PC-9 (cell line): ENCODE results near the gene ST6GALNAC3. TPM values are rescaled to one million over a fixed set of nuclear protein-coding genes. Genes with fewer than 3 reads are reported as not detected.

Source experiments
- BruUV-seq: library from RNA; stranded (reverse); fragments of 400-500 nt; replicated peaks from 2 replicates; lab custom pipeline; 2021; lab: Mats Ljungman, UMichigan
- CTCF ChIA-PET: fragments of 300-600 bp; sonication (Branson Sonifier 250); formaldehyde crosslinking; loops from one replicate; lab custom pipeline; 2022; ENCODE audit warnings: antibody characterized with exemption; lab: Charles Lee
- POLR2A ChIA-PET: fragments of 300-600 bp; sonication (Branson Sonifier 250); formaldehyde crosslinking; loops from one replicate; lab custom pipeline; 2022; ENCODE audit warnings: antibody characterized with exemption; ENCODE audit not compliant: unreplicated experiment; lab: Charles Lee
- DNase-seq, 2 experiments: peaks; one replicate each; pipeline versions ENCODE4 v3.0.0 to v3.0.0-alpha.2; 2015 to 2022; ENCODE audit warnings: mixed read lengths in 1 of 2
- H2AFZ ChIP-seq: fragments of 200-600 bp; sonication (generic); 2 replicates; pipeline ENCODE4 v1.8.1; 2017; ENCODE audit warnings: antibody characterized with exemption
- H3F3A ChIP-seq: fragments of 200-600 bp; sonication (generic); 2 replicates; pipeline ENCODE4 v1.8.1; 2017; ENCODE audit warnings: antibody characterized with exemption, mild to moderate bottlenecking, low read depth; ENCODE audit not compliant: insufficient read depth
- H3K27ac ChIP-seq: fragments of 200-600 bp; sonication (generic); 2 replicates; pipeline ENCODE4 v1.6.1; 2016; ENCODE audit warnings: mixed run types
- H3K27me3 ChIP-seq: fragments of 200-600 bp; sonication (generic); 2 replicates; pipeline ENCODE4 v1.6.1; 2016; ENCODE audit warnings: low read depth, mixed run types; ENCODE audit not compliant: insufficient read depth
- H3K36me3 ChIP-seq: fragments of 200-600 bp; sonication (generic); 2 replicates; pipeline ENCODE4 v1.6.1; 2016; ENCODE audit warnings: low read depth, mixed run types
- H3K4me1 ChIP-seq: fragments of 200-600 bp; sonication (generic); replicated peaks from 2 replicates; pipeline ENCODE4 v1.6.1; 2016; ENCODE audit warnings: mixed run types; ENCODE audit not compliant: insufficient read depth
- H3K4me2 ChIP-seq: fragments of 200-600 bp; sonication (generic); 2 replicates; pipeline ENCODE4 v1.6.1; 2017; ENCODE audit warnings: mixed run types
- H3K4me3 ChIP-seq: fragments of 200-600 bp; sonication (generic); 2 replicates; pipeline ENCODE4 v1.6.1; 2016; ENCODE audit warnings: mixed run types
- H3K79me2 ChIP-seq: fragments of 200-600 bp; sonication (generic); 2 replicates; pipeline ENCODE4 v1.6.1; 2017; ENCODE audit warnings: low read depth, mixed run types
- H3K9me2 ChIP-seq: fragments of 200-600 bp; sonication (generic); 2 replicates; pipeline ENCODE4 v1.8.1; 2017; ENCODE audit warnings: mild to moderate bottlenecking; ENCODE audit not compliant: insufficient read depth
- H3K9me3 ChIP-seq: fragments of 200-600 bp; sonication (generic); 2 replicates; pipeline ENCODE4 v1.8.1; 2016; ENCODE audit warnings: low read depth; ENCODE audit not compliant: insufficient read depth
- H4K20me1 ChIP-seq: fragments of 200-600 bp; sonication (generic); 2 replicates; pipeline ENCODE4 v1.8.1; 2017; ENCODE audit not compliant: insufficient read depth
- EZH2 ChIP-seq: fragments of 200-600 bp; sonication (generic); IDR thresholded peaks from 2 replicates; pipeline ENCODE4 v1.8.0; 2017; ENCODE audit warnings: antibody characterized with exemption, low read depth
- intact Hi-C: fragments of 100-400 bp; cut with micrococcal nuclease; formaldehyde crosslinking; loops from one replicate; pipeline ENCODE4 v1.10.0; 2022; ENCODE audit not compliant: unreplicated experiment
- total RNA-seq: library from RNA; stranded (reverse); gene quantifications from 2 replicates; pipeline ENCODE4 v1.2.3, GENCODE V29; 2021
- TF ChIP-seq, protein P1 (sequence below): fragments of 200-600 bp; sonication (generic); conservative IDR thresholded peaks from 2 replicates; pipeline ENCODE4 v1.6.1; 2017; ENCODE audit warnings: mixed run types, antibody characterized with exemption, mild to moderate bottlenecking, moderate library complexity

The ST6GALNAC3 gene
- total RNA-seq, 1 experiment from 2014 or later, result 0.04 TPM

DNA sequence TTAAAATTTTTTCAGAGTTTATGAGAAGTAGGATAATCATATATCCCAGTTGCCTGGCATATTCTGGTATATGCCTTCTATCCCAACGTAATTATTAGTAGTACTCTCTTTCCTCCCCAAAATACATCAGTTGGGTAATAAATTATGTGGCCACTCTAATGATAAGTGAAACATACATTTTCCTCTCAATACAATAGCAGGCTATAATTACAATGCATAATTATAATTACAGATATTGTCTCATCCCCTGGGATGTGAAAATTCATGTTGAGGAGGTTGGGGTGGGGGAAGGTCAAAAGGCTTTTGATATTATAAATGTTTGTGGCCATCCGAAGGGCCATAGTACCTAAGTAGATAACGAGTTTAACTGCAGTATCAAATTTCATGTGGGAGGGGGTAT is 277.1 kb downstream of the ST6GALNAC3 start:
- ChIA-PET CTCF (no interaction called here), POLR2A (no interaction called here)

DNA sequence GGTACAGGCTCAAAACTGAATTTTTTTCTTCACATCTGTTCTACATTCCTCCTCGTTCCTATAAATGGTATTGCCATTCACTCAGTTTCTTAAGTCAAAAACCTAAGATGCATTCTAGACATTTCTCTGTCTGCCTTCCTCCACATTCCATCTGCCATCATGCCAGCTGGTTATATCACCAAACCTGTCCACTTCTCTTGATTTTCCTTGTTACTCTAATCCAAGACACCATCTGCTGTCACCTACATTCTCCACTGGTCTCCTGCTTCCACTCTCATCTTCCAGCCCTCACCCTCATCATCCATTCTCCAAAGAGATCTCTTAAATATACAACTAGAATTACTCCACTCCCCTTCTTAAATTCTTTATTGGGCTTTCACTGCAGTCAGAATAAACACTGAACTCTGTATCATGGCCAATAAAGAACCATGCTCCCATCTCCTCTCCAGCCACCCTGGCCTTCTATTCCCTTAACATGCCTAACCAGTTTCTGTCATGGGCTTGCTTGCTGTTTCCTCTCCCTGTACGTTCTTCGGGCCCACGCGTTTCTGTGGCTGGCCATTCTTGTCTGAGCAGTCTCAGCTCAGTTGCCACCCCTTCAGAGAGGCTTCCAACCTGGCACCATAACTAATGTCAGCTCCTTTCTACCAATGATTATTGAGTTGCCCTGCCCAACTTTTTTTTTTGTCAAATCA is 278.3 kb downstream of the ST6GALNAC3 start:
- no peak overlapping the region for H2AFZ ChIP-seq
- no TSS peak for BruUV-seq
- no peaks in the 10 kb centered on the region for H3K9me2 ChIP-seq
- no peaks in the 10 kb centered on the region for H4K20me1 ChIP-seq
- no peaks in the 10 kb centered on the region for H3K4me1 ChIP-seq
- H3K79me2 ChIP-seq, result no peaks in the 10 kb centered on the region
- TF ChIP-seq, protein P1, sequence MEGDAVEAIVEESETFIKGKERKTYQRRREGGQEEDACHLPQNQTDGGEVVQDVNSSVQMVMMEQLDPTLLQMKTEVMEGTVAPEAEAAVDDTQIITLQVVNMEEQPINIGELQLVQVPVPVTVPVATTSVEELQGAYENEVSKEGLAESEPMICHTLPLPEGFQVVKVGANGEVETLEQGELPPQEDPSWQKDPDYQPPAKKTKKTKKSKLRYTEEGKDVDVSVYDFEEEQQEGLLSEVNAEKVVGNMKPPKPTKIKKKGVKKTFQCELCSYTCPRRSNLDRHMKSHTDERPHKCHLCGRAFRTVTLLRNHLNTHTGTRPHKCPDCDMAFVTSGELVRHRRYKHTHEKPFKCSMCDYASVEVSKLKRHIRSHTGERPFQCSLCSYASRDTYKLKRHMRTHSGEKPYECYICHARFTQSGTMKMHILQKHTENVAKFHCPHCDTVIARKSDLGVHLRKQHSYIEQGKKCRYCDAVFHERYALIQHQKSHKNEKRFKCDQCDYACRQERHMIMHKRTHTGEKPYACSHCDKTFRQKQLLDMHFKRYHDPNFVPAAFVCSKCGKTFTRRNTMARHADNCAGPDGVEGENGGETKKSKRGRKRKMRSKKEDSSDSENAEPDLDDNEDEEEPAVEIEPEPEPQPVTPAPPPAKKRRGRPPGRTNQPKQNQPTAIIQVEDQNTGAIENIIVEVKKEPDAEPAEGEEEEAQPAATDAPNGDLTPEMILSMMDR, result no peak
- TF ChIP-seq EZH2, result no peak
- ChIA-PET CTCF (no interaction called here), POLR2A (no interaction called here)
- H3K9me3 ChIP-seq, result no peaks in the 10 kb centered on the region
- no peak overlapping the region for H3K27ac ChIP-seq
- DNase-seq, result no peak
- intact Hi-C loops, result no loop called here
- H3K27me3 ChIP-seq, result no peaks in the 10 kb centered on the region
- no peak overlapping the region for H3K4me2 ChIP-seq
- H3F3A ChIP-seq, result no peaks in the 10 kb centered on the region
- no peak overlapping the region for H3K4me3 ChIP-seq
- no peaks in the 10 kb centered on the region for H3K36me3 ChIP-seq

More for the DNA sequence above, 277.1 kb downstream of the ST6GALNAC3 start:
- no peaks in the 10 kb centered on the region for H3F3A ChIP-seq
- H3K79me2 ChIP-seq, result no peaks in the 10 kb centered on the region
- no peak overlapping the region for H3K4me3 ChIP-seq
- DNase-seq, result no peak
- no peaks in the 10 kb centered on the region for H3K27me3 ChIP-seq
- intact Hi-C loops, result no loop called here
- H3K27ac ChIP-seq, result no peak overlapping the region
- H3K4me1 ChIP-seq, result no peaks in the 10 kb centered on the region
- H2AFZ ChIP-seq, result no peak overlapping the region
- H3K36me3 ChIP-seq, result no peaks in the 10 kb centered on the region
- H4K20me1 ChIP-seq, result no peaks in the 10 kb centered on the region
- no peaks in the 10 kb centered on the region for H3K9me2 ChIP-seq
- TF ChIP-seq, protein P1, result no peak
- no peak for TF ChIP-seq EZH2
- no peak overlapping the region for H3K4me2 ChIP-seq
- no TSS peak for BruUV-seq
- H3K9me3 ChIP-seq, result no peaks in the 10 kb centered on the region

DNA sequence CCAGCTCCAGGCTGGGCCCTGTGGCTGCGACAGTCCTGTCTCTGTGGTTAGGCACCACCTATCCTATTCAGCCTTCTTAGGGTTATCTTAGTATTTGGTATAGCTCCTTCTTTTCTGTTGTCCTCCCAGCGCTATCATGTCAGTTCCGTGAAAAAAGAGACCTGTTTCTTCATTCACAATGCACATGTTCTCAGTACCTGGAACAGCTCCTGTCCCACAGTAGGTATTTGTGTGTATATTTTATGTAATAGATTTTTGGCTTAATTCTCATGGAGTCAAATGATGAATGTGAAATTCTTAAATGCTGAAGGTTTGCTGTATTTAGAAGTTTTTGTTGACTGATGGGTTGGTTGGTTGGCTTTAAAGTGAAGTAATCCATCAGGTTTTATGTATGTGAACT is 279.7 kb downstream of the ST6GALNAC3 start:
- H3K4me1 ChIP-seq, result no peaks in the 10 kb centered on the region
- POLR2A ChIA-PET, result no interaction called here
- H3K79me2 ChIP-seq, result no peaks in the 10 kb centered on the region
- no peaks in the 10 kb centered on the region for H3K9me2 ChIP-seq
- no peak for DNase-seq
- CTCF ChIA-PET, result no interaction called here
- TF ChIP-seq, protein P1, result no peak
- TF ChIP-seq EZH2, result no peak
- H3K4me2 ChIP-seq, result no peak overlapping the region
- no peak overlapping the region for H3K4me3 ChIP-seq
- intact Hi-C loops, result no loop called here
- no peaks in the 10 kb centered on the region for H4K20me1 ChIP-seq
- no peak overlapping the region for H2AFZ ChIP-seq
- no peak overlapping the region for H3K27ac ChIP-seq
- H3K9me3 ChIP-seq, result no peaks in the 10 kb centered on the region
- BruUV-seq, result no TSS peak
- H3K36me3 ChIP-seq, result no peaks in the 10 kb centered on the region
- H3K27me3 ChIP-seq, result no peaks in the 10 kb centered on the region
- no peaks in the 10 kb centered on the region for H3F3A ChIP-seq
